ENCODE data around the gene CIAO2B. TPM values are rescaled to one million over a fixed set of nuclear protein-coding genes. Genes with fewer than 3 reads are reported as not detected.
A peak's percentile ranks its signal among the peaks of the same experiment; 100 is the strongest.

The CIAO2B gene
- total and polyA plus RNA-seq, 4 donors, result 51.1 to 120 (median 86.2) TPM

GRCh38 chr16:66894055-66894454 is 40.1 kb downstream of the CIAO2B start (continued):
- TF ChIP-seq, protein P1, sequence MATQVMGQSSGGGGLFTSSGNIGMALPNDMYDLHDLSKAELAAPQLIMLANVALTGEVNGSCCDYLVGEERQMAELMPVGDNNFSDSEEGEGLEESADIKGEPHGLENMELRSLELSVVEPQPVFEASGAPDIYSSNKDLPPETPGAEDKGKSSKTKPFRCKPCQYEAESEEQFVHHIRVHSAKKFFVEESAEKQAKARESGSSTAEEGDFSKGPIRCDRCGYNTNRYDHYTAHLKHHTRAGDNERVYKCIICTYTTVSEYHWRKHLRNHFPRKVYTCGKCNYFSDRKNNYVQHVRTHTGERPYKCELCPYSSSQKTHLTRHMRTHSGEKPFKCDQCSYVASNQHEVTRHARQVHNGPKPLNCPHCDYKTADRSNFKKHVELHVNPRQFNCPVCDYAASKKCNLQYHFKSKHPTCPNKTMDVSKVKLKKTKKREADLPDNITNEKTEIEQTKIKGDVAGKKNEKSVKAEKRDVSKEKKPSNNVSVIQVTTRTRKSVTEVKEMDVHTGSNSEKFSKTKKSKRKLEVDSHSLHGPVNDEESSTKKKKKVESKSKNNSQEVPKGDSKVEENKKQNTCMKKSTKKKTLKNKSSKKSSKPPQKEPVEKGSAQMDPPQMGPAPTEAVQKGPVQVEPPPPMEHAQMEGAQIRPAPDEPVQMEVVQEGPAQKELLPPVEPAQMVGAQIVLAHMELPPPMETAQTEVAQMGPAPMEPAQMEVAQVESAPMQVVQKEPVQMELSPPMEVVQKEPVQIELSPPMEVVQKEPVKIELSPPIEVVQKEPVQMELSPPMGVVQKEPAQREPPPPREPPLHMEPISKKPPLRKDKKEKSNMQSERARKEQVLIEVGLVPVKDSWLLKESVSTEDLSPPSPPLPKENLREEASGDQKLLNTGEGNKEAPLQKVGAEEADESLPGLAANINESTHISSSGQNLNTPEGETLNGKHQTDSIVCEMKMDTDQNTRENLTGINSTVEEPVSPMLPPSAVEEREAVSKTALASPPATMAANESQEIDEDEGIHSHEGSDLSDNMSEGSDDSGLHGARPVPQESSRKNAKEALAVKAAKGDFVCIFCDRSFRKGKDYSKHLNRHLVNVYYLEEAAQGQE (IDR thresholded peaks at IDR 0.05), result no peak
- TF ChIP-seq RAD21 (IDR thresholded peaks at IDR 0.05), result no peak
- TF ChIP-seq EGR1 (IDR thresholded peaks at IDR 0.05; ENCODE audit: low read depth in 2 of 2), result no peak

DNA sequence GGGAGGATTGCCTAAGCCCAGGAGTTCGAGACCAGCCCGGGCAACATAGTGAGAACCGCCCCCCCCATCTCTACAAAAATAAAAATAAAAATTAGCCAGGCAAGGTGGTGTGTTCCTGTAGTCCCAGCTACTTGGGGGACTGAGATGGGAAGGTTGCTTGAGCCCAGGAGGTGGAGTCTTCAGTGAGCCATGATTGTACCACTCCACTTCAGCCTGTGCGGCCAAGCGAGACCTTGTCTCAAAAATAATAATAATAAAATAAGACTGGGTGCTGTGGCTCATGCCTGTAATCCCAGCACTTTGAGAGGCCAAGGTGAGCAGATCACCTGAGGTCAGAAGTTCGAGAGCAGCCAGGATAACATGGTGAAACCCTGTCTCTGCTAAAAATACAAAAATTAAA is 42.4 kb downstream of the CIAO2B start:
- Histone ChIP-seq H3K4me1 (ENCODE audit: control insufficient read depth in 4 of 4, insufficient read depth in 4 of 4, low read length in 3 of 4) (peaks cover 5 to 17% (median 8%) of the 10 kb centered on the region in 4 donors), H3K27ac (ENCODE audit: low read depth in 1 of 2, low read length in 2 of 2) (no peak overlapping the region), H3K36me3 (ENCODE audit: control insufficient read depth in 4 of 4, insufficient read depth in 3 of 4, low read depth in 1 of 4, low read length in 3 of 4) (peaks cover 0 to under 1% (median 0%) of the 10 kb centered on the region in 4 donors), H3K9me3 (ENCODE audit: control insufficient read depth in 4 of 4, low read length in 3 of 4) (no peaks in the 10 kb centered on the region), H3K27me3 (ENCODE audit: control insufficient read depth in 4 of 4, insufficient read depth in 4 of 4, low read length in 3 of 4) (no peaks in the 10 kb centered on the region), H3K4me3 (ENCODE audit: low read depth in 1 of 3, low read length in 3 of 3) (no peak overlapping the region), H3K9ac (ENCODE audit: low read depth in 1 of 2, low read length in 2 of 2) (no peak overlapping the region)
- WGBS, result 95% methylated on average over 6 of the region's 6 CpGs
- TF ChIP-seq TAF1 (conservative IDR thresholded peaks at IDR 0.05), result no peak
- no peak for TF ChIP-seq NR2F2 (IDR thresholded peaks at IDR 0.05)
- no peak for TF ChIP-seq EGR1 (IDR thresholded peaks at IDR 0.05; ENCODE audit: low read depth in 2 of 2)
- TF ChIP-seq, protein P2, sequence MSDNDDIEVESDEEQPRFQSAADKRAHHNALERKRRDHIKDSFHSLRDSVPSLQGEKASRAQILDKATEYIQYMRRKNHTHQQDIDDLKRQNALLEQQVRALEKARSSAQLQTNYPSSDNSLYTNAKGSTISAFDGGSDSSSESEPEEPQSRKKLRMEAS (IDR thresholded peaks at IDR 0.05), result no peak
- TF ChIP-seq CTCF (IDR thresholded peaks at IDR 0.05; ENCODE audit: low read depth, low read length, missing input control), result no peak
- no peak for TF ChIP-seq FOXA2 (IDR thresholded peaks at IDR 0.05)
- TF ChIP-seq RXRA (IDR thresholded peaks at IDR 0.05), result no peak
- no peak for TF ChIP-seq SP1 (IDR thresholded peaks at IDR 0.05)
- TF ChIP-seq ATF3 (IDR thresholded peaks at IDR 0.05), result no peak
- no peak for TF ChIP-seq FOXA1 (IDR thresholded peaks at IDR 0.05)
- DNase-seq (ENCODE audit: low spot score), result no peak

- Histone ChIP-seq H3K27me3 (ENCODE audit: control insufficient read depth in 4 of 4, insufficient read depth in 4 of 4, low read length in 3 of 4) (no peaks in the 10 kb centered on the region), H3K36me3 (ENCODE audit: control insufficient read depth in 4 of 4, insufficient read depth in 3 of 4, low read depth in 1 of 4, low read length in 3 of 4) (peaks cover 0 to 5% (median 3%) of the 10 kb centered on the region in 4 donors), H3K27ac (ENCODE audit: low read depth in 1 of 2, low read length in 2 of 2) (no peak overlapping the region), H3K4me1 (ENCODE audit: control insufficient read depth in 4 of 4, insufficient read depth in 4 of 4, low read length in 3 of 4) (peaks cover 5 to 17% (median 8%) of the 10 kb centered on the region in 4 donors), H3K9ac (ENCODE audit: low read depth in 1 of 2, low read length in 2 of 2) (no peak overlapping the region), H3K4me3 (ENCODE audit: low read depth in 1 of 3, low read length in 3 of 3) (no peak overlapping the region), H3K9me3 (ENCODE audit: control insufficient read depth in 4 of 4, low read length in 3 of 4) (no peaks in the 10 kb centered on the region)
- TF ChIP-seq HNF4G (IDR thresholded peaks at IDR 0.05) (peak; percentile 61), HNF4A (conservative IDR thresholded peaks at IDR 0.05) (peak; percentile 92 to 93), RXRA (IDR thresholded peaks at IDR 0.05) (peak in 1 of 2 donors; percentile 18), CTCF (IDR thresholded peaks at IDR 0.05; ENCODE audit: low read depth, low read length, missing input control) (no peak), SP1 (IDR thresholded peaks at IDR 0.05) (peak; percentile 79)
- WGBS, result 49% methylated on average over 4 of the region's 4 CpGs
- DNase-seq (ENCODE audit: low spot score), result no peak
Observed at GRCh38 chr16:66891360-66891759, 42.8 kb downstream of the CIAO2B start.

Measured in liver (tissue), 9 donors.